Lower leg skin (tissue), 4 donors: ENCODE measurements around the gene IRF2. TPM values are rescaled to one million over a fixed set of nuclear protein-coding genes. Genes with fewer than 3 reads are reported as not detected.
A peak's percentile ranks its signal among the peaks of the same experiment; 100 is the strongest.

Experiments
- DNase-seq, 2 donors: peaks; one replicate each; pipeline ENCODE4 v3.0.0-alpha.2; 2019; ENCODE audit warnings: low spot score in 2 of 2
- H3K4me3 ChIP-seq: fragments of 200-600 bp; sonication (generic); 2 replicates; pipeline ENCODE4 v1.5.1; 2017; ENCODE audit warnings: mild to moderate bottlenecking, low read depth; ENCODE audit not compliant: poor library complexity, severe bottlenecking
- CTCF ChIP-seq, 3 donors: fragments of 450-650 bp; IDR thresholded peaks; one replicate each; pipeline ENCODE4 v1.5.1; 2016; ENCODE audit warnings: antibody characterized with exemption in 3 of 3, mild to moderate bottlenecking in 3 of 3, moderate library complexity in 2 of 3
- POLR2A ChIP-seq, 2 donors: fragments of 450-650 bp; IDR thresholded peaks; one replicate each; pipeline ENCODE4 v1.6.1; 2016 to 2017; ENCODE audit warnings: antibody characterized with exemption in 2 of 2, mild to moderate bottlenecking in 1 of 2, moderate library complexity in 1 of 2
- WGBS, 2 donors: methylation state at CpG; one replicate each; pipeline ENCODE4 v1.1.5; 2018; 5-methylcytosine and 5-hydroxymethylcytosine counted together
- intact Hi-C: fragments of 100-400 bp; cut with DNase I; formaldehyde crosslinking; loops from one replicate; pipeline ENCODE4 v1.15.0; 2023; ENCODE audit warnings: low total_unique reads
- total RNA-seq, 4 donors: library from RNA; depleted of rRNA; stranded (reverse); fragments of >200 nt; gene quantifications; one replicate each; pipeline ENCODE4 v1.1.0, GENCODE V29; 2016

The IRF2 gene
- total RNA-seq, 4 donors from 2014 or later = 31.6 to 44.0 (median 38.4) TPM

GRCh38 chr4:184448821-184449220 lies 25.5 kb downstream of the IRF2 start:
- DNase-seq = peak in 1 of 2 donors; percentile 49
- WGBS, 2 donors = 44 to 49% methylated on average over 10 of the region's 10 CpGs
- TF ChIP-seq CTCF (IDR thresholded peaks at IDR 0.05) = no peak
- H3K4me3 ChIP-seq = no peak overlapping the region
- intact Hi-C loops = no loop called here

GRCh38 chr4:184448141-184448540 lies 26.2 kb downstream of the IRF2 start:
- WGBS, 2 donors = 69 to 72% methylated on average over 11 of the region's 11 CpGs
- TF ChIP-seq CTCF (IDR thresholded peaks at IDR 0.05) = no peak
- no peak for TF ChIP-seq POLR2A (IDR thresholded peaks at IDR 0.05)
- intact Hi-C loops = no loop called here
- no peak for DNase-seq
- H3K4me3 ChIP-seq = no peak overlapping the region

- no peak for DNase-seq
- WGBS, 2 donors = 56 to 58% methylated on average over 10 of the region's 10 CpGs
- TF ChIP-seq POLR2A (IDR thresholded peaks at IDR 0.05) (no peak), CTCF (IDR thresholded peaks at IDR 0.05) (no peak)
- no peak overlapping the region for H3K4me3 ChIP-seq
- intact Hi-C loops = no loop called here
Measured at GRCh38 chr4:184447664-184448063, 26.7 kb downstream of the IRF2 start.

GRCh38 chr4:184446132-184446658 lies 28.2 kb downstream of the IRF2 start:
- no peak for TF ChIP-seq POLR2A (IDR thresholded peaks at IDR 0.05)
- TF ChIP-seq CTCF (IDR thresholded peaks at IDR 0.05) = no peak
- 82 to 87% methylated on average over 3 of the region's 3 CpGs for WGBS, 2 donors
- intact Hi-C loops = no loop called here
- H3K4me3 ChIP-seq = no peak overlapping the region
- DNase-seq = no peak

GRCh38 chr4:184444953-184445309 lies 29.4 kb downstream of the IRF2 start:
- DNase-seq = no peak
- no peak overlapping the region for H3K4me3 ChIP-seq
- intact Hi-C loops = no loop called here
- WGBS, 2 donors = 81 to 82% methylated on average over 10 to 11 of the region's 11 CpGs
- no peak for TF ChIP-seq CTCF (IDR thresholded peaks at IDR 0.05)

GRCh38 chr4:184444215-184444952 lies 30.0 kb downstream of the IRF2 start:
- TF ChIP-seq CTCF (IDR thresholded peaks at IDR 0.05) (no peak), POLR2A (IDR thresholded peaks at IDR 0.05) (no peak)
- intact Hi-C loops = no loop called here
- DNase-seq = no peak
- WGBS, 2 donors = 89 to 96% methylated on average over 5 of the region's 5 CpGs
- H3K4me3 ChIP-seq = no peak overlapping the region
